Cardiac fibroblast (primary cell): ENCODE results near the gene INPP5A.
A peak's percentile ranks its signal among the peaks of the same experiment; 100 is the strongest.

Experiments
- DNase-seq, 2 donors: peaks; one replicate each; pipeline versions ENCODE4 v3.0.0 to v3.0.0-alpha.2; 2010; ENCODE audit warnings: low read depth in 2 of 2
- H3K4me3 ChIP-seq, 2 donors: replicated peaks in 1 of 2; 1 replicate in 1 of 2; 2 replicates in 1 of 2; pipeline ENCODE4 v1.5.1; 2011; ENCODE audit warnings: low read depth in 2 of 2, low read length in 2 of 2, mild to moderate bottlenecking in 2 of 2, moderate library complexity in 1 of 2
- TF ChIP-seq, protein P1 (sequence below): IDR thresholded peaks from one replicate; pipeline ENCODE4 v1.5.1; 2011; ENCODE audit warnings: low read depth, mild to moderate bottlenecking, low read length, inconsistent platforms

Gene INPP5A

DNA sequence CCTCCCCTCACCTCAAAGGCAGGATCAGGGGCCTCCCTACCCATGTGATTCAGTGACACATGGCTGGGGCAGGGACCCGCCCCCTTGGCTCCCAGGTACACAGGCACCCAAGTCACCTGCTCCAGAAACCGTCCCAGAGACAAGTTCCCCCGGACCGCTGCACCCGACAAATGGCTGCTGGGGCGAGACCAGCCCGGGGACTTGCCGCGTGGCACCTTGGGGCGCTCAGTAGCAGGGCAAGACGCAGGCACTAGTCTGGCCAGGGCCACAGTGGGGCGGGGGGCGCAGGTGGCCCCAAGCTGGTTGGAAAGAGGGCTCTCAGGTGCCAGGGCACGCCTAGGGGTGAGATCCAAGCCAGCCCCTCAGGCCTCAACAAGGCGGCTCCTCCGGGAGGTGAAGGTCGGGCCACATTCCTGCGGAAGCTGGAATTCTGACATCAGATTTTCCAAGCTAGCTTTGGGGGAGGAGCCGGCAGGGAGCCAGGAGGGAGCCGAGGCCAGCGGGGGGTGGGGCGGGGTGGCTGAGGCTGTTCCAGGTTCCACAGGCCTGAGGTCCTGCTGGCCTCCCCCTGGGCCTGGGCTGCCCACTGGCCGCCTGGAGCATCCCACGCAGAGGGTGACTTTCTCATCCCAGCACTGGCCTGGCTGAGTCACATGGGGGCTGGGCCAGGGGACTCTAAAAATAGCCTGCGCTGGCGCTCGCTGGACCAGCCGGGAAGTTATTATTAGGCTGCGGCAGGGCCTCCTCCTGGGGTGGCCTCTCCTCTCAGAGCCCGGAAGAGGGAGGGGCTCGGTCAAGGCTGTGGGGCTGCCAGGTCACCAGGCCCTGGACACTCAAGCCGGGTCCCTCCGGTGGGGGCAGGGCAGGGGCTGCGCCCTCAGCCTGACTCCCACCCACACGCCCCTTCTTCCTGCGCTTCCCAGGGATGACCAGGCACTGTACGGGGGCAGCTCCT is 20.5 kb upstream of the INPP5A start:
- DNase-seq = peak; percentile 90 to 98
- TF ChIP-seq, protein P1, sequence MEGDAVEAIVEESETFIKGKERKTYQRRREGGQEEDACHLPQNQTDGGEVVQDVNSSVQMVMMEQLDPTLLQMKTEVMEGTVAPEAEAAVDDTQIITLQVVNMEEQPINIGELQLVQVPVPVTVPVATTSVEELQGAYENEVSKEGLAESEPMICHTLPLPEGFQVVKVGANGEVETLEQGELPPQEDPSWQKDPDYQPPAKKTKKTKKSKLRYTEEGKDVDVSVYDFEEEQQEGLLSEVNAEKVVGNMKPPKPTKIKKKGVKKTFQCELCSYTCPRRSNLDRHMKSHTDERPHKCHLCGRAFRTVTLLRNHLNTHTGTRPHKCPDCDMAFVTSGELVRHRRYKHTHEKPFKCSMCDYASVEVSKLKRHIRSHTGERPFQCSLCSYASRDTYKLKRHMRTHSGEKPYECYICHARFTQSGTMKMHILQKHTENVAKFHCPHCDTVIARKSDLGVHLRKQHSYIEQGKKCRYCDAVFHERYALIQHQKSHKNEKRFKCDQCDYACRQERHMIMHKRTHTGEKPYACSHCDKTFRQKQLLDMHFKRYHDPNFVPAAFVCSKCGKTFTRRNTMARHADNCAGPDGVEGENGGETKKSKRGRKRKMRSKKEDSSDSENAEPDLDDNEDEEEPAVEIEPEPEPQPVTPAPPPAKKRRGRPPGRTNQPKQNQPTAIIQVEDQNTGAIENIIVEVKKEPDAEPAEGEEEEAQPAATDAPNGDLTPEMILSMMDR = no peak
- no peak overlapping the region for H3K4me3 ChIP-seq

DNA sequence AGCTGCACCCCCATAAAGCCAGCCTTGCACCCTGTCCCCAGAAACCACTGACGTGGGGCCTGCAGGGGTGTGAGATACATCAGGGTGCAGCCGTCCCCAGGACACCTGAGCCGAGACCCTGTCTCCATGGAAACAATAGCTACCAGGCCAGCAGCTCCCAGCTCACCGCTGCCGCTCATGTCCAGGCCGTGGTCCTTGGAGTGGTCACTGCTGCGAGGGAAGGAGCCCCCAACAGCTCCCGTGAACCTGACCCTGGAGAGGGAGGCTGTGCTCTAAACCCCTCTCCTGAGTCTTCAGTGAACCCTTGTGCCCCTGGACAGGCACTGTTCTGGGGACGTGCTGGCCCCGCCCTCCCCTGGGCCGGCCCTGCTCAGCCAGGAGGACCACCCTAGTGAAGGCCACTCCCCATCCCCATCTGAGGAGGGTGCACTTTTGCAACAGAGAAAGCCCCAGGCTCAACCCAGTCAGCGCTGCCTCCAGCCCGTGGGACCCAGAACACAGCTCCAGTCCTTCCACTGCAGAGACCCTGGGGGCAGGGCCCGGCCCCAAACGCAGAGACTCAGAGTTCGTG is 19.6 kb upstream of the INPP5A start:
- DNase-seq = no peak
- no peak overlapping the region for H3K4me3 ChIP-seq
- TF ChIP-seq, protein P1 = no peak

DNA sequence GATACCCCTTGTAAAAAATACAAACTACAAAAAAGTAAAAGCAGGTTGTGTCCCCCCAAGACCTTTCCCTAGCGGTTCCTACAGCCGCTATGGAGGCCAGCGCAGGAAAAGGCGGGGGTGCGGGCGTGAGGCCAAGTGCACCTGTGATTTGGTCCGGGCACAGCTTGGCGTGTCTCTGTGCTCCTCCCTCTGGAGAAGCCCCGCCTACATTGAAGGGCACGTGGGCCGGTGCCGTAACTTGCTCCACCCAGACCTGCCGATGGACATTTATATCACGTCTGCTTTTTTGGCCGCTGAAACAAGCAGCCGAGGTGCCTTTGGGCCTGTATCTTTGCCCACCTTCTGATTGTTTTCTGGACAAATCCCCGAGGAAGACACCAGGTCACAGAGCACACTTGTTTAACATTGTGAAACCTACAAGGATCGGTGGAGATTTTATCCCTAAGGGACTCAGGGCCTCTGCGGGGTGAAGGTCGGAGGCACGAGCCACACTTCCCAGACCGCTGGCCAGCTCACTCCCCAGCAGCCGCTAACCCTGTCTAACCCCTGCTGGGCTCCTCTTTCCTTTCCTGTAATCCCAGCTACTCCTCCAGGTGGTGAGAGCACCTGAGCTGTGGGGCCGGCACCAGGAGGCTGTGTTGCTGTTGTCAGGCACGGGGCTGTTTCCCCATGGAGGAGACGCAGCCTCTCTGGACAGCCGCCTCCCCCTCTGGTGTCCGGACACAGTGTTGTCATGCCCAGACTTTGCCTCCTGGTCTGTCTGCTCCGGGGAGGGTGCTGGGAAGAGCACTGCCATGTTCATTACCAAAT is 18.8 kb upstream of the INPP5A start:
- H3K4me3 ChIP-seq = no peak overlapping the region
- TF ChIP-seq, protein P1 = no peak
- no peak for DNase-seq

DNA sequence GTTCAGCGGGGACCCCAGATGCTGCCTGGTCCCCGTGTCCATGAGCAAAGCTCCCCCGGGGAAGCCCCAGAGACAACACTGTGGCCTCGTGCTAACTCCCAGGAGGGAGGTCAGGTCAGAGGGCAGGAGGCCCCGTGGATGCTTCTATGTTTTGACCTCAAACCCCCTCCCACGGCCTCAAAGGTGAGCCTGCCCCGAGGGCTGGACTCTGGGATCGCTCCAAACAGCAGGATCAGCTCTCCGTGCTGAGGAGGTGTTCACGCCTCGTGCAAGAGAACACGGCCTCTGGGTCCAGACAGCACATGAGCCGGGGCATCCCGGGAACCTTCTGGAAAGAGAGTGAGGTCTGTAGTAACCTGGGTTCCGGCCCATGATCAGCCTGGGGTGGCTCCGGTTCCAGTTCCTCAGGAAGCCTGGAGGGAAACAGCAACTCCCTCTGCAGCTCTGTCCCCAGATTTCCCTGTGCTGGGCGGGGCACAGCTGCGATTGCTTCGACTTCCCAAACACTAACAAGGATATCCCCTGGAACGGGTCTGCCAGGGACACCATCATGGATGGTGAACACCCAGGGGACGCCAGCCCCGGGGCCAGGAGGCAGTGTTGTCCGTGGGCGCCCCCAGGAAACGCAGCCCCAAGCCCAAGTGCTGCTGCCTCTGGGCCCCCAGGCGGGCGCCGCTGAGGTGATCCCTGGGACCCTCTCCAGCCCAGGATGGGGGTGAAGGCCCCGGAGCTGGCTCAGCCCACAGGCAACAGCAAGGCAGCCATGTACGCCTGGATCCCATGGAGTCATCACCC is 18.0 kb upstream of the INPP5A start:
- no peak overlapping the region for H3K4me3 ChIP-seq
- no peak for DNase-seq
- TF ChIP-seq, protein P1 = no peak

DNA sequence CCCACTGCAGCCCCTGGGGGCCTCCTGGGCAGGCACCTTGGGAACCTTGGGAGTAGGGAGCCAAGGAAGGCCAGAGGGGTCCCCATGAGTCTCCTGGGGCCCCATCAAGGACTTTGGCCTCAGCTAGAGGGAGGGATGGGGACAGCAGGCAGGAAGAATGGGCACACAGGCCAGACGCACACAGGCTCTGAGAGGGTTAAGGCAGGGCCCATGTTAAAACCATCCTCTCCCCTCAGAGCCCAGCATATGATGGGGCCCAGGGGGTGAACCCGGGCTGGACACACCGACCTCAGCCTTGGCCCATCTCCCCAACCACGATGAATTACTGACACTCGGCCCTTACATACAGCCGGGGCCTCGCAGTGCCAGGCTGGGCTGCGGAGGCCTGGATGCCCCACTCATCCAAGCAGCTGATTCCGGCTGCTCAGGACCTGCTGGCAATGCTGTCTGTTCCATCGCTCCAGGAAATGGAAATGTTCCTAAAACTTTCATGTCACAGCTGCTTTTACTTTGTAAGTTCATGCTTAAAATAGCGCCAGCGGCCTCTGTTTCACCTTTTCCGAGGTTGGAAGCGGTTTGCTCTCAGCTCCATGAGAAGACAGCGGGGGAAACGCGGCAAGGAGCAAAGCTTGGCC is 17.3 kb upstream of the INPP5A start:
- H3K4me3 ChIP-seq = no peak overlapping the region
- TF ChIP-seq, protein P1 = no peak
- peak in 1 of 2 donors; percentile 72 for DNase-seq

DNA sequence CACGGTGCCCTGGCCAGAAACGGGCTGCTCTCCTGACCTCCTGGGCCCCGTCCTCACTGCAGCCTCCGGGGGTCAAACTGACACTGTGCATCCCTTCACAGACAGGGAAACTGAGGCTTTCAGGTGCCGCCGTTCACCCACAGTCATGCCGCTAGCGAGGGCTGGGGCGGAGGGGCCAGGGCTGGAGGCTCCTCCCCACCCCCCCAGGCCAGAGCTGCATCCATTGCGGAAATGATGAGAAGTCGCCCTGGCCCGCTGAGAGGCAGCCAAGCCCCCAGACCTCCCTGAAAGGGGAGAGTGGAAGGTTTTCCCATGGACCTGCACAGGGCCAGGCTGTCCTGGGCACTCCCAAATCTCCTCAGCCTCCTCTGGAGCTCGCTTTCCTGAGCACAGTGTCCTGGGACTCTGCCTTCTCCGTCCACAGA is 16.5 kb upstream of the INPP5A start:
- TF ChIP-seq, protein P1 = no peak
- DNase-seq = no peak
- no peak overlapping the region for H3K4me3 ChIP-seq
